GM23338 (cell line): ENCODE data around the gene APLNR. TPM values are rescaled to one million over a fixed set of nuclear protein-coding genes. Genes with fewer than 3 reads are reported as not detected.

ENCODE experiments used
- ATAC-seq: fragments of 200-7000 bp; cut with Tn5 transposase; 3 replicates; pipeline ENCODE4 v1.9.1; 2020
- DNase-seq: peaks from one replicate; pipeline ENCODE4 v3.0.0-alpha.2; 2015; ENCODE audit warnings: low spot score
- H2AFZ ChIP-seq: fragments of 200-600 bp; sonication (generic); 2 replicates; pipeline ENCODE4 v1.8.0; 2016; ENCODE audit warnings: antibody characterized with exemption, mild to moderate bottlenecking, moderate library complexity
- H3F3A ChIP-seq: fragments of 200-600 bp; sonication (generic); replicated peaks from 2 replicates; pipeline ENCODE4 v1.8.0; 2017; ENCODE audit warnings: antibody characterized with exemption, mixed run types, low read depth
- H3K27ac ChIP-seq: fragments of 200-600 bp; sonication (generic); 2 replicates; pipeline ENCODE4 v1.6.1; 2016; ENCODE audit warnings: low read depth
- H3K27me3 ChIP-seq: fragments of 200-600 bp; sonication (generic); 2 replicates; pipeline ENCODE4 v1.8.0; 2016; ENCODE audit warnings: mild to moderate bottlenecking, mixed run types, moderate library complexity; ENCODE audit not compliant: insufficient read depth
- H3K36me3 ChIP-seq: fragments of 200-600 bp; sonication (generic); 2 replicates; pipeline ENCODE4 v1.8.0; 2016; ENCODE audit warnings: mild to moderate bottlenecking; ENCODE audit not compliant: insufficient read depth
- H3K4me1 ChIP-seq: fragments of 200-600 bp; sonication (generic); 2 replicates; pipeline ENCODE4 v1.8.0; 2016; ENCODE audit warnings: mild to moderate bottlenecking, moderate library complexity; ENCODE audit not compliant: insufficient read depth
- H3K4me2 ChIP-seq: fragments of 200-600 bp; sonication (generic); 2 replicates; pipeline ENCODE4 v1.7.1; 2017; ENCODE audit warnings: mixed run types
- H3K4me3 ChIP-seq: fragments of 200-600 bp; sonication (generic); 2 replicates; pipeline ENCODE4 v1.6.1; 2016; ENCODE audit warnings: mixed run types
- H3K79me2 ChIP-seq: fragments of 200-600 bp; sonication (generic); replicated peaks from 2 replicates; pipeline ENCODE4 v1.8.0; 2017; ENCODE audit warnings: mild to moderate bottlenecking; ENCODE audit not compliant: insufficient read depth
- H3K9me2 ChIP-seq: fragments of 200-600 bp; sonication (generic); 2 replicates; pipeline ENCODE4 v1.8.0; 2017; ENCODE audit not compliant: insufficient read depth
- H4K20me1 ChIP-seq: fragments of 200-600 bp; sonication (generic); replicated peaks from 2 replicates; pipeline ENCODE4 v1.8.0; 2017; ENCODE audit warnings: mild to moderate bottlenecking; ENCODE audit not compliant: insufficient read depth
- H3K27ac Mint-ChIP-seq: 2 replicates; pipeline ENCODE4 v1.8.0; 2020; ENCODE audit warnings: inconsistent platforms, mild to moderate bottlenecking, moderate library complexity, mixed read lengths
- H3K27me3 Mint-ChIP-seq: 3 replicates; pipeline ENCODE4 v1.8.0; 2022; ENCODE audit warnings: low read depth, mild to moderate bottlenecking, moderate library complexity, mixed read lengths, inconsistent platforms; ENCODE audit not compliant: insufficient read depth, poor library complexity
- H3K36me3 Mint-ChIP-seq: 3 replicates; pipeline ENCODE4 v1.8.0; 2021; ENCODE audit warnings: low read depth, mild to moderate bottlenecking, inconsistent platforms, moderate library complexity, mixed read lengths
- H3K4me1 Mint-ChIP-seq: 3 replicates; pipeline ENCODE4 v1.8.0; 2020; ENCODE audit warnings: mild to moderate bottlenecking, inconsistent platforms, mixed read lengths
- H3K4me3 Mint-ChIP-seq: 3 replicates; pipeline ENCODE4 v1.8.0; 2021; ENCODE audit warnings: moderate library complexity, mild to moderate bottlenecking, inconsistent platforms, mixed read lengths
- H3K9me3 Mint-ChIP-seq: 3 replicates; pipeline ENCODE4 v1.8.0; 2020; ENCODE audit warnings: moderate library complexity, mild to moderate bottlenecking, inconsistent platforms, mixed read lengths
- CREB1 ChIP-seq: fragments of 250-450 bp; sonication (Bioruptor Pico); IDR thresholded peaks from 2 replicates; pipeline ENCODE4 v1.5.0; 2020; ENCODE audit warnings: low read depth, mild to moderate bottlenecking, moderate library complexity
- EZH2 ChIP-seq: fragments of 200-600 bp; sonication (generic); IDR thresholded peaks from one replicate; pipeline ENCODE4 v1.8.0; 2017; ENCODE audit warnings: antibody characterized with exemption, mild to moderate bottlenecking, low read depth; ENCODE audit not compliant: unreplicated experiment
- JUNB ChIP-seq: IDR thresholded peaks from one replicate; pipeline ENCODE4 v1.6.1; 2016; ENCODE audit warnings: antibody characterized with exemption; ENCODE audit not compliant: unreplicated experiment
- ZNF114 ChIP-seq: fragments of 250-450 bp; sonication (Bioruptor Pico); IDR thresholded peaks from 2 replicates; pipeline ENCODE4 v1.5.0; 2020; ENCODE audit warnings: mild to moderate bottlenecking, moderate library complexity
- ZNF331 ChIP-seq: fragments of 250-450 bp; sonication (Bioruptor Pico); IDR thresholded peaks from 2 replicates; pipeline ENCODE4 v1.5.0; 2020; ENCODE audit warnings: low read depth, mild to moderate bottlenecking, moderate library complexity
- polyA plus RNA-seq: library from polyadenylated mRNA; unstranded; fragments of >200 nt; fragmentation: Nextera tagmentation; extraction: Ambion mirVana; gene quantifications from 2 replicates; pipeline ENCODE4 v1.2.1, GENCODE V29; 2016
- total RNA-seq: library from RNA; depleted of rRNA; stranded (reverse); fragments of >200 nt; shearing (Covaris generic); gene quantifications from 2 replicates; pipeline ENCODE4 v1.2.3, GENCODE V29; 2014
- TF ChIP-seq, protein P1 (sequence below): fragments of 250-450 bp; sonication (Bioruptor Pico); IDR thresholded peaks from 2 replicates; pipeline ENCODE4 v1.5.0; 2020; ENCODE audit warnings: mild to moderate bottlenecking, moderate library complexity
- TF ChIP-seq, protein P2 (sequence below), 2 experiments: fragments of 200-600 bp in 1 of 2; sonication (generic) in 1 of 2; conservative IDR thresholded peaks; 2 replicates each; pipeline versions ENCODE4 v1.5.1 to v1.6.1; 2016 to 2017; ENCODE audit warnings: antibody characterized with exemption in 2 of 2, low read depth in 2 of 2, mild to moderate bottlenecking in 2 of 2, moderate library complexity in 1 of 2
- TF ChIP-seq, protein P3 (sequence below): IDR thresholded peaks from one replicate; pipeline ENCODE4 v1.6.1; 2018; ENCODE audit warnings: antibody characterized with exemption; ENCODE audit not compliant: unreplicated experiment

The APLNR gene
- total and polyA plus RNA-seq, 2 experiments from 2014 or later: 0.10 TPM; not detected in 1

- TF ChIP-seq, protein P1, sequence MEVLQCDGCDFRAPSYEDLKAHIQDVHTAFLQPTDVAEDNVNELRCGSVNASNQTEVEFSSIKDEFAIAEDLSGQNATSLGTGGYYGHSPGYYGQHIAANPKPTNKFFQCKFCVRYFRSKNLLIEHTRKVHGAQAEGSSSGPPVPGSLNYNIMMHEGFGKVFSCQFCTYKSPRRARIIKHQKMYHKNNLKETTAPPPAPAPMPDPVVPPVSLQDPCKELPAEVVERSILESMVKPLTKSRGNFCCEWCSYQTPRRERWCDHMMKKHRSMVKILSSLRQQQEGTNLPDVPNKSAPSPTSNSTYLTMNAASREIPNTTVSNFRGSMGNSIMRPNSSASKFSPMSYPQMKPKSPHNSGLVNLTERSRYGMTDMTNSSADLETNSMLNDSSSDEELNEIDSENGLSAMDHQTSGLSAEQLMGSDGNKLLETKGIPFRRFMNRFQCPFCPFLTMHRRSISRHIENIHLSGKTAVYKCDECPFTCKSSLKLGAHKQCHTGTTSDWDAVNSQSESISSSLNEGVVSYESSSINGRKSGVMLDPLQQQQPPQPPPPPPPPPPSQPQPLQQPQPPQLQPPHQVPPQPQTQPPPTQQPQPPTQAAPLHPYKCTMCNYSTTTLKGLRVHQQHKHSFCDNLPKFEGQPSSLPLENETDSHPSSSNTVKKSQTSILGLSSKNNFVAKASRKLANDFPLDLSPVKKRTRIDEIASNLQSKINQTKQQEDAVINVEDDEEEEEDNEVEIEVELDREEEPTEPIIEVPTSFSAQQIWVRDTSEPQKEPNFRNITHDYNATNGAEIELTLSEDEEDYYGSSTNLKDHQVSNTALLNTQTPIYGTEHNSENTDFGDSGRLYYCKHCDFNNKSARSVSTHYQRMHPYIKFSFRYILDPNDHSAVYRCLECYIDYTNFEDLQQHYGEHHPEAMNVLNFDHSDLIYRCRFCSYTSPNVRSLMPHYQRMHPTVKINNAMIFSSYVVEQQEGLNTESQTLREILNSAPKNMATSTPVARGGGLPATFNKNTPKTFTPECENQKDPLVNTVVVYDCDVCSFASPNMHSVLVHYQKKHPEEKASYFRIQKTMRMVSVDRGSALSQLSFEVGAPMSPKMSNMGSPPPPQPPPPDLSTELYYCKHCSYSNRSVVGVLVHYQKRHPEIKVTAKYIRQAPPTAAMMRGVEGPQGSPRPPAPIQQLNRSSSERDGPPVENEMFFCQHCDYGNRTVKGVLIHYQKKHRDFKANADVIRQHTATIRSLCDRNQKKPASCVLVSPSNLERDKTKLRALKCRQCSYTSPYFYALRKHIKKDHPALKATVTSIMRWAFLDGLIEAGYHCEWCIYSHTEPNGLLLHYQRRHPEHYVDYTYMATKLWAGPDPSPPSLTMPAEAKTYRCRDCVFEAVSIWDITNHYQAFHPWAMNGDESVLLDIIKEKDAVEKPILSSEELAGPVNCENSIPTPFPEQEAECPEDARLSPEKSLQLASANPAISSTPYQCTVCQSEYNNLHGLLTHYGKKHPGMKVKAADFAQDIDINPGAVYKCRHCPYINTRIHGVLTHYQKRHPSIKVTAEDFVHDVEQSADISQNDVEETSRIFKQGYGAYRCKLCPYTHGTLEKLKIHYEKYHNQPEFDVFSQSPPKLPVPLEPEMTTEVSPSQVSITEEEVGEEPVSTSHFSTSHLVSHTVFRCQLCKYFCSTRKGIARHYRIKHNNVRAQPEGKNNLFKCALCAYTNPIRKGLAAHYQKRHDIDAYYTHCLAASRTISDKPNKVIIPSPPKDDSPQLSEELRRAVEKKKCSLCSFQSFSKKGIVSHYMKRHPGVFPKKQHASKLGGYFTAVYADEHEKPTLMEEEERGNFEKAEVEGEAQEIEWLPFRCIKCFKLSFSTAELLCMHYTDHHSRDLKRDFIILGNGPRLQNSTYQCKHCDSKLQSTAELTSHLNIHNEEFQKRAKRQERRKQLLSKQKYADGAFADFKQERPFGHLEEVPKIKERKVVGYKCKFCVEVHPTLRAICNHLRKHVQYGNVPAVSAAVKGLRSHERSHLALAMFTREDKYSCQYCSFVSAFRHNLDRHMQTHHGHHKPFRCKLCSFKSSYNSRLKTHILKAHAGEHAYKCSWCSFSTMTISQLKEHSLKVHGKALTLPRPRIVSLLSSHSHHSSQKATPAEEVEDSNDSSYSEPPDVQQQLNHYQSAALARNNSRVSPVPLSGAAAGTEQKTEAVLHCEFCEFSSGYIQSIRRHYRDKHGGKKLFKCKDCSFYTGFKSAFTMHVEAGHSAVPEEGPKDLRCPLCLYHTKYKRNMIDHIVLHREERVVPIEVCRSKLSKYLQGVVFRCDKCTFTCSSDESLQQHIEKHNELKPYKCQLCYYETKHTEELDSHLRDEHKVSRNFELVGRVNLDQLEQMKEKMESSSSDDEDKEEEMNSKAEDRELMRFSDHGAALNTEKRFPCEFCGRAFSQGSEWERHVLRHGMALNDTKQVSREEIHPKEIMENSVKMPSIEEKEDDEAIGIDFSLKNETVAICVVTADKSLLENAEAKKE (CRISPR knock-in tag): no peak
- TF ChIP-seq, protein P2, sequence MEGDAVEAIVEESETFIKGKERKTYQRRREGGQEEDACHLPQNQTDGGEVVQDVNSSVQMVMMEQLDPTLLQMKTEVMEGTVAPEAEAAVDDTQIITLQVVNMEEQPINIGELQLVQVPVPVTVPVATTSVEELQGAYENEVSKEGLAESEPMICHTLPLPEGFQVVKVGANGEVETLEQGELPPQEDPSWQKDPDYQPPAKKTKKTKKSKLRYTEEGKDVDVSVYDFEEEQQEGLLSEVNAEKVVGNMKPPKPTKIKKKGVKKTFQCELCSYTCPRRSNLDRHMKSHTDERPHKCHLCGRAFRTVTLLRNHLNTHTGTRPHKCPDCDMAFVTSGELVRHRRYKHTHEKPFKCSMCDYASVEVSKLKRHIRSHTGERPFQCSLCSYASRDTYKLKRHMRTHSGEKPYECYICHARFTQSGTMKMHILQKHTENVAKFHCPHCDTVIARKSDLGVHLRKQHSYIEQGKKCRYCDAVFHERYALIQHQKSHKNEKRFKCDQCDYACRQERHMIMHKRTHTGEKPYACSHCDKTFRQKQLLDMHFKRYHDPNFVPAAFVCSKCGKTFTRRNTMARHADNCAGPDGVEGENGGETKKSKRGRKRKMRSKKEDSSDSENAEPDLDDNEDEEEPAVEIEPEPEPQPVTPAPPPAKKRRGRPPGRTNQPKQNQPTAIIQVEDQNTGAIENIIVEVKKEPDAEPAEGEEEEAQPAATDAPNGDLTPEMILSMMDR (conservative IDR thresholded peaks at IDR 0.05; ENCODE audit: low read depth in 2 of 2): no peak
- no peak for TF ChIP-seq JUNB
- TF ChIP-seq ZNF331 (CRISPR knock-in tag): no peak
- no peak for TF ChIP-seq EZH2
Measured at GRCh38 chr11:57262157-57262556, 25.1 kb upstream of the APLNR start (continued).

DNA sequence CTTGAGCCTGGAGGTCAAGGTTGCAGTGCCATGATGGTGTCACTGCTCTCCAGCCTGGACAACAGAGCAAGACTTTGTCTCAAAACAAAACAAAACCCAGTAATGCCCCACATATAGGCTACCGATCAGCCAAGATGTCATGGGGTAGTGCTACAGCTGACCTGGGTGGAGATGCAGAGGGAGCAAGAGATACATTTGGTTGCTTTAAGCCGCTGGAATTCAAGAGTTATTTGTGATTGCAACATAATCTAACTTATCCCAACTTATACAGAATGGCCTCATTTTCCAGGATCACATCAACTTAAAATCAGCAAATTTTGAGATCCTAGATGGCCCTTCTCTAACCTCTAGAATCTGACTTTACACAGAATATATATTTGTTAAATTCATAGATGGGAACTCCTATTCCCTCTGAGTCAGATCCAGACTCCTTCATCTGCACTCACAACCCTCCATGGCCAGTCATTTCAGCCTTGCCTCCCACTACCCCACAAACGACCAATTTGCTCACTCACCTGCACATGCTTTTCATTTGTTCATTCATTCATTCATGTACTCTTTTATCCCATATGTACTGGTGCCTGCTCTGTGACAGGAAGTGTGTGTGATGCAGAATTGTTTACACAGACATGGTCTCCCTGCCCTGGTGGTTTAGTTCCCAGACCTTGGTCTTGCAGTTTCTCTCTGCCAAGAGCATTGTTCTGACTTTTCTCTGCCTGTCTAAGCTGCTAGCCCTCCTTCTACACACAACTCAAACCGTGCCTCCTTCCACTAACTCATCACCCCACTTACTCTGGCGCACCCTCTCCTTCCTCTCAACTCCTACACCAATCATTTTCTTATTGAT lies 24.1 kb upstream of the APLNR start:
- peak overlapping the region; percentile 45; the same call in 1 of the 2 replicates for H3K4me2 ChIP-seq
- H3K4me1 Mint-ChIP-seq: peaks cover 22% of the 10 kb centered on the region
- DNase-seq (no peak), ATAC-seq (no peak)
- no peaks in the 10 kb centered on the region for H4K20me1 ChIP-seq
- H3K4me3 Mint-ChIP-seq: no peak overlapping the region
- no peaks in the 10 kb centered on the region for H3K27me3 Mint-ChIP-seq
- H3K4me3 ChIP-seq: no peak overlapping the region
- no peaks in the 10 kb centered on the region for H3K27me3 ChIP-seq
- H3K27ac Mint-ChIP-seq: no peak overlapping the region
- H3K36me3 Mint-ChIP-seq: peaks cover 22% of the 10 kb centered on the region; the same call in 2 of the 3 replicates
- H3K36me3 ChIP-seq: peaks cover 5% of the 10 kb centered on the region; the same call in 1 of the 2 replicates
- H3K4me1 ChIP-seq: peaks cover 27% of the 10 kb centered on the region
- H3K9me3 Mint-ChIP-seq: peaks cover 22% of the 10 kb centered on the region
- no peak overlapping the region for H3K27ac ChIP-seq
- peak overlapping the region; percentile 73 for H2AFZ ChIP-seq
- H3K9me2 ChIP-seq: peaks cover 16% of the 10 kb centered on the region
- H3K79me2 ChIP-seq: no peaks in the 10 kb centered on the region
- H3F3A ChIP-seq: 0 out of 2 replicates have a peak, but pooled peaks cover 2% of the 10 kb centered on the region
- TF ChIP-seq EZH2 (no peak), ZNF114 (no peak), CREB1 (CRISPR knock-in tag) (no peak)
- TF ChIP-seq, protein P3, sequence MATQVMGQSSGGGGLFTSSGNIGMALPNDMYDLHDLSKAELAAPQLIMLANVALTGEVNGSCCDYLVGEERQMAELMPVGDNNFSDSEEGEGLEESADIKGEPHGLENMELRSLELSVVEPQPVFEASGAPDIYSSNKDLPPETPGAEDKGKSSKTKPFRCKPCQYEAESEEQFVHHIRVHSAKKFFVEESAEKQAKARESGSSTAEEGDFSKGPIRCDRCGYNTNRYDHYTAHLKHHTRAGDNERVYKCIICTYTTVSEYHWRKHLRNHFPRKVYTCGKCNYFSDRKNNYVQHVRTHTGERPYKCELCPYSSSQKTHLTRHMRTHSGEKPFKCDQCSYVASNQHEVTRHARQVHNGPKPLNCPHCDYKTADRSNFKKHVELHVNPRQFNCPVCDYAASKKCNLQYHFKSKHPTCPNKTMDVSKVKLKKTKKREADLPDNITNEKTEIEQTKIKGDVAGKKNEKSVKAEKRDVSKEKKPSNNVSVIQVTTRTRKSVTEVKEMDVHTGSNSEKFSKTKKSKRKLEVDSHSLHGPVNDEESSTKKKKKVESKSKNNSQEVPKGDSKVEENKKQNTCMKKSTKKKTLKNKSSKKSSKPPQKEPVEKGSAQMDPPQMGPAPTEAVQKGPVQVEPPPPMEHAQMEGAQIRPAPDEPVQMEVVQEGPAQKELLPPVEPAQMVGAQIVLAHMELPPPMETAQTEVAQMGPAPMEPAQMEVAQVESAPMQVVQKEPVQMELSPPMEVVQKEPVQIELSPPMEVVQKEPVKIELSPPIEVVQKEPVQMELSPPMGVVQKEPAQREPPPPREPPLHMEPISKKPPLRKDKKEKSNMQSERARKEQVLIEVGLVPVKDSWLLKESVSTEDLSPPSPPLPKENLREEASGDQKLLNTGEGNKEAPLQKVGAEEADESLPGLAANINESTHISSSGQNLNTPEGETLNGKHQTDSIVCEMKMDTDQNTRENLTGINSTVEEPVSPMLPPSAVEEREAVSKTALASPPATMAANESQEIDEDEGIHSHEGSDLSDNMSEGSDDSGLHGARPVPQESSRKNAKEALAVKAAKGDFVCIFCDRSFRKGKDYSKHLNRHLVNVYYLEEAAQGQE: no peak
- TF ChIP-seq, protein P2 (conservative IDR thresholded peaks at IDR 0.05; ENCODE audit: low read depth in 2 of 2): no peak
